Skeletal muscle tissue (tissue), 4 donors: ENCODE measurements around the gene EPB41L1. TPM values are rescaled to one million over a fixed set of nuclear protein-coding genes. Genes with fewer than 3 reads are reported as not detected.

Experiments used
- H3K27ac ChIP-seq: one replicate; pipeline ENCODE4 v1.7.0; 2013; ENCODE audit warnings: mild to moderate bottlenecking, low read depth, low read length, inconsistent platforms
- H3K27me3 ChIP-seq, 3 donors: one replicate each; pipeline ENCODE4 v1.7.0; 2013; ENCODE audit warnings: low read length in 3 of 3; ENCODE audit not compliant: control insufficient read depth in 3 of 3, insufficient read depth in 3 of 3
- H3K36me3 ChIP-seq, 3 donors: one replicate each; pipeline ENCODE4 v1.7.0; 2013; ENCODE audit warnings: low read length in 3 of 3; ENCODE audit not compliant: control insufficient read depth in 3 of 3, insufficient read depth in 3 of 3
- H3K4me1 ChIP-seq, 3 donors: one replicate each; pipeline ENCODE4 v1.7.0; 2013; ENCODE audit warnings: low read length in 3 of 3, mild to moderate bottlenecking in 3 of 3; ENCODE audit not compliant: control insufficient read depth in 3 of 3, insufficient read depth in 3 of 3
- H3K4me3 ChIP-seq, 3 donors: one replicate each; pipeline ENCODE4 v1.7.0; 2013; ENCODE audit warnings: low read length in 3 of 3
- H3K9ac ChIP-seq, 3 donors: one replicate each; pipeline ENCODE4 v1.7.0; 2013; ENCODE audit warnings: low read length in 3 of 3, mild to moderate bottlenecking in 3 of 3, moderate library complexity in 2 of 3, low read depth in 1 of 3
- H3K9me3 ChIP-seq, 3 donors: one replicate each; pipeline ENCODE4 v1.7.0; 2013; ENCODE audit warnings: low read length in 3 of 3; ENCODE audit not compliant: control insufficient read depth in 3 of 3
- total RNA-seq: library from RNA; depleted of rRNA; stranded (reverse); fragments of >200 nt; gene quantifications from one replicate; pipeline ENCODE4 v1.2.3, GENCODE V29; 2014
- donor health status: Osteomylitis.

The EPB41L1 gene
- total RNA-seq, 1 donor from 2014 or later = 10.4 TPM

DNA sequence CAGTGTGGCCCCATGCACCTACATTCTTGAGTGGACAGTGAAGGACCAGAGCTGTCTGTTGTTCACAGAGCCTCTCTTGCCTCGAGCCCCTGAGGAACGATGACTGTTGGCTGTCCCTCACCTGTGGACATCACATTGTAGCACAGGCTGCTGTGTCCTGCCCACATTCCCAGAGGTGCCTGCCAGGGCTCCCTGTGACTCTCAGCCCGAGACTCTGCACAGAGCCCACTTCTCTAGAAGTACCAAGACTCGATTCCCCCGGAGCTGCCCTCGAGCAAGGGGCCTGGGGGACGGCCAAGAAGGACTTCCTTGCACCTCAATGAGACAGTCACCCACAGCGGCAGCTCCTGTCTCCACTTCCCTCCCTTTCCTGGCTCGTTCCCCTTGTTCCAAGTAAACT, 123.0 kb downstream of the EPB41L1 start:
- Histone ChIP-seq H3K27ac (no peak overlapping the region), H3K9me3 (no peaks in the 10 kb centered on the region), H3K4me3 (no peak overlapping the region), H3K27me3 (peaks cover 18 to 48% (median 39%) of the 10 kb centered on the region in 3 donors), H3K36me3 (no peaks in the 10 kb centered on the region), H3K9ac (no peak overlapping the region), H3K4me1 (no peaks in the 10 kb centered on the region)

DNA sequence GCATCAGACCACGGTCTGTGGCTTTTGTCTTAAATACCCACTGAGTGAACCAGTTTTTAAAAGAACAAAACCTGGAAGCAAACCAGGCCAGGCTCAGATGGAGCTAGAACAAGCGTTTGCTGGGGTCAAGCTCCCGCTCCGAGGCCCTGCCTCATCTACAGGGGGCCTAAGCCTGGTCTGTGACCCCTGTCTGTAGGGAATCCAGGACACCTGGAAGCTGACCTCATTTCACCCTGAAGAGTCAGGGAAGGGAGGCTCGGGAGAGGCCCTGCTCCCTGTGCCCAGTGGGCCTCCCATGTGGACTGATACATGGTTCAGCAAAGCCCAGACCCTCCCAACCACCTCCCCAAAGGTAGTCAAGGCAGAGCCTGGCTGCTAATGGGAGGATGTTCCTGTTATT, 124.8 kb downstream of the EPB41L1 start:
- Histone ChIP-seq H3K4me1 (no peaks in the 10 kb centered on the region), H3K9ac (no peak overlapping the region), H3K36me3 (no peaks in the 10 kb centered on the region), H3K27me3 (peaks cover 13 to 34% (median 27%) of the 10 kb centered on the region in 3 donors), H3K27ac (no peak overlapping the region), H3K4me3 (no peak overlapping the region), H3K9me3 (no peaks in the 10 kb centered on the region)

DNA sequence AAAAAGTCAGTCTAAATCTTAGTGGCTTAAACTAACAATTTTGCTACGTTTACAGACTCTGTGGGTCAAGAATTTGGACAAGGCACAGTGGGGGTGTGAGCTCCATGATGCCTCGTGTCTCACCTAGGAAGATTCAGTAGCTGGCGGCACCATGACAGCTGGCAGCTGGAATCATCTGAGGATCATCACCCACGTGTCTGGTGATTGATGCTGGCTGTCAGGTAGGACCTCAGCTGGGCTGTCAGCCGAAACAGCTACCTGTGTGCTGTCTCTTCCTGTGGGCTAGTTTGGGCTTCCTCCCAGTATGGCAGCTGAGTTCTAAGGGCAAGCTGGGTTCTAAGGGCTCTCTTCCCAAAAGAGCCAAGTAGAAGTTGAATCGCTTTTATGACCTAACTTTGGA, 125.2 kb downstream of the EPB41L1 start:
- Histone ChIP-seq H3K27me3 (peaks cover 9 to 30% (median 22%) of the 10 kb centered on the region in 3 donors), H3K9me3 (no peaks in the 10 kb centered on the region), H3K4me1 (no peaks in the 10 kb centered on the region), H3K27ac (no peak overlapping the region), H3K9ac (no peak overlapping the region), H3K4me3 (no peak overlapping the region), H3K36me3 (no peaks in the 10 kb centered on the region)

DNA sequence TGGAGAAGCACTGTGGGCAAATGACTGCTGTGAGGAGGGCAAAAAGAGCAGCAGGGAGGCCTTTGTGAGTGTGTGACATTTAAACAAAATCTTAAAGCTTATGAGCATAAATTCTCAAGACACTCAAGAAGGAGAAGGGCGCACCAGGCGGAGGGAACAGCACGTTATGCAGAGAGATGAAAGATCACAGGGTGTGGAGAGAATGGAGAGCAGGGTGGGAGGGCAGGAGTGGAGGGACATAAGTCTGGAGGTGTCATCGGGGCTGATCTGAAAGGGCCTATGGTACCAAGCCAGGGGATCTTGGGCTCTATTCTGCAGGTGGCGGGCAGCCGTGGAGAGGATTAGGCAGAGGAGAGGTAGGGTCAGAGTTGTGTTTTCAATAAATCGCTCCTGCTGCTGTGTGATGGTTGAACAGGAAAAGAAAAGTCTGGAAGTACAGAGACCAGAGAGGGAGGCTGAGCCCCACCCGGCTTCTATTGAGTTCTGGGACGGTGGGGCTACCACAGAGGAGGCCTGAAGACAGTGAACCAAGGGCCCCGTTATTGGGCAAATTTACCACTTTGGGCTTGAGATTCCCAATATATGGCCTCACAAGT, 127.3 kb downstream of the EPB41L1 start:
- Histone ChIP-seq H3K27me3 (peaks cover 0 to 22% (median 22%) of the 10 kb centered on the region in 3 donors), H3K27ac (no peak overlapping the region)

More for the DNA sequence above, 127.3 kb downstream of the EPB41L1 start:
- Histone ChIP-seq H3K9ac (no peak overlapping the region), H3K9me3 (no peaks in the 10 kb centered on the region), H3K4me1 (no peaks in the 10 kb centered on the region), H3K4me3 (no peak overlapping the region), H3K36me3 (no peaks in the 10 kb centered on the region)

Other genes with a start within 250 kb of the EPB41L1 start
- gene SCAND1, start 200.2 kb upstream of the EPB41L1 start, total RNA-seq = 28.7 TPM
- 5.2 TPM for gene CNBD2, start 186.2 kb upstream of the EPB41L1 start, total RNA-seq
- 25.1 TPM for gene AAR2, start 81.7 kb downstream of the EPB41L1 start, total RNA-seq
- gene DLGAP4, start 151.6 kb downstream of the EPB41L1 start, total RNA-seq = 6.8 TPM